GM12878 (cell line): ENCODE results near the gene GON7. TPM values are rescaled to one million over a fixed set of nuclear protein-coding genes. Genes with fewer than 3 reads are reported as not detected.

Experiments used
- ATAC-seq: fragments of 200-7000 bp; cut with Tn5 transposase; 3 replicates; pipeline ENCODE4 v1.9.1; 2020; ENCODE audit warnings: mild to moderate bottlenecking, moderate library complexity
- BruUV-seq: library from RNA; stranded (reverse); fragments of 400-500 nt; replicated peaks from 2 replicates; lab custom pipeline; 2021; lab: Mats Ljungman, UMichigan
- CTCF ChIA-PET: fragments of 300-600 bp; sonication (Branson Sonifier 250); formaldehyde crosslinking; extraction: SDS; loops from one replicate; lab custom pipeline; 2021; ENCODE audit warnings: inconsistent platforms; lab: Yijun Ruan, JAX
- POLR2A ChIA-PET: fragments of 350-600 bp; formaldehyde crosslinking; extraction: SDS; loops from one replicate; lab custom pipeline; 2021; ENCODE audit warnings: inconsistent platforms; lab: Charles Lee
- RAD21 ChIA-PET: fragments of 300-600 bp; sonication (Branson Sonifier 250); formaldehyde crosslinking; loops from one replicate; lab custom pipeline; 2023; ENCODE audit warnings: antibody characterized with exemption; ENCODE audit not compliant: unreplicated experiment; lab: Charles Lee
- SMC1A ChIA-PET: fragments of 300-600 bp; sonication (Branson Sonifier 250); formaldehyde crosslinking; loops from one replicate; lab custom pipeline; 2023; ENCODE audit not compliant: unreplicated experiment, uncharacterized antibody; lab: Charles Lee
- DNase-seq: peaks from one replicate; pipeline ENCODE4 v3.0.0-alpha.2; 2011; ENCODE audit warnings: low read depth, low spot score
- FAIRE-seq: peaks from 3 replicates; lab custom pipeline; 2011; peaks lifted over from hg19 to GRCh38; lab: Jason Lieb, UNC
- H2AFZ ChIP-seq: 2 replicates; pipeline ENCODE4 v1.6.0; 2011; ENCODE audit warnings: low read depth, low read length, control low read depth; ENCODE audit not compliant: control insufficient read depth
- H3K27ac ChIP-seq: 2 replicates; pipeline ENCODE4 v1.5.1; 2011; ENCODE audit warnings: control low read depth; ENCODE audit not compliant: control insufficient read depth, insufficient read depth
- H3K27me3 ChIP-seq, 2 experiments: replicated peaks in 1 of 2; 2 replicates each; pipeline versions ENCODE4 v1.6.0 to v1.6.1; 2011; ENCODE audit warnings: low read length in 1 of 2; ENCODE audit not compliant: control insufficient read depth in 2 of 2, insufficient read depth in 2 of 2
- H3K36me3 ChIP-seq, 2 experiments: 2 replicates each; pipeline ENCODE4 v1.5.1; 2011; ENCODE audit warnings: low read length in 1 of 2; ENCODE audit not compliant: control insufficient read depth in 2 of 2, insufficient read depth in 2 of 2
- H3K4me1 ChIP-seq: 2 replicates; pipeline ENCODE4 v1.6.1; 2011; ENCODE audit warnings: mild to moderate bottlenecking, low read length, moderate library complexity, mixed read lengths; ENCODE audit not compliant: control insufficient read depth, insufficient read depth
- H3K4me2 ChIP-seq: 2 replicates; pipeline ENCODE4 v1.6.0; 2011; ENCODE audit warnings: control low read depth; ENCODE audit not compliant: control insufficient read depth, insufficient read depth
- H3K4me3 ChIP-seq: fragments of 200-600 bp; sonication (generic); 2 replicates; pipeline ENCODE4 v1.5.1; 2016
- H3K79me2 ChIP-seq: 2 replicates; pipeline ENCODE4 v1.6.0; 2011; ENCODE audit warnings: low read length; ENCODE audit not compliant: control insufficient read depth, insufficient read depth
- H3K9ac ChIP-seq: 2 replicates; pipeline ENCODE4 v1.8.0; 2011; ENCODE audit warnings: low read length, control low read depth, mixed read lengths; ENCODE audit not compliant: control insufficient read depth, insufficient read depth
- H3K9me3 ChIP-seq: replicated peaks from 3 replicates; pipeline ENCODE4 v1.5.1; 2011; ENCODE audit warnings: mild to moderate bottlenecking, low read length; ENCODE audit not compliant: control insufficient read depth, insufficient read depth
- H4K20me1 ChIP-seq: 2 replicates; pipeline ENCODE4 v1.6.0; 2011; ENCODE audit not compliant: control insufficient read depth, insufficient read depth
- BCL11A ChIP-seq: IDR thresholded peaks from 2 replicates; pipeline ENCODE4 v1.6.1; 2011; ENCODE audit warnings: low read depth, low read length
- BRCA1 ChIP-seq: IDR thresholded peaks from 2 replicates; pipeline ENCODE4 v1.6.1; 2011; ENCODE audit warnings: low read depth, low read length, improper control_type of control experiment
- CHD2 ChIP-seq: IDR thresholded peaks from 2 replicates; pipeline ENCODE4 v1.6.1; 2011; ENCODE audit warnings: low read depth, low read length, improper control_type of control experiment, borderline replicate concordance
- HCFC1 ChIP-seq: fragments of 150-350 bp; IDR thresholded peaks from 2 replicates; pipeline ENCODE4 v1.6.1; 2014; ENCODE audit warnings: low read length
- IRF5 ChIP-seq: fragments of 450-650 bp; IDR thresholded peaks from 2 replicates; pipeline ENCODE4 v1.6.1; 2017; ENCODE audit warnings: borderline replicate concordance
- KLF5 ChIP-seq: fragments of 450-650 bp; IDR thresholded peaks from 2 replicates; pipeline ENCODE4 v1.6.1; 2014; ENCODE audit warnings: mild to moderate bottlenecking; ENCODE audit not compliant: partially characterized antibody
- NBN ChIP-seq: fragments of 450-650 bp; IDR thresholded peaks from 2 replicates; pipeline ENCODE4 v1.6.1; 2016
- PAX5 ChIP-seq: IDR thresholded peaks from 2 replicates; pipeline ENCODE4 v1.6.1; 2011; ENCODE audit warnings: low read depth, low read length, borderline replicate concordance
- PAX8 ChIP-seq: fragments of 450-650 bp; IDR thresholded peaks from 2 replicates; pipeline ENCODE4 v1.6.1; 2017; ENCODE audit warnings: mild to moderate bottlenecking, moderate library complexity
- RELA ChIP-seq: fragments of 450-650 bp; IDR thresholded peaks from 2 replicates; pipeline ENCODE4 v1.8.0; 2014; ENCODE audit warnings: borderline replicate concordance; ENCODE audit not compliant: partially characterized antibody
- SRF ChIP-seq, 2 experiments: IDR thresholded peaks; 2 replicates each; pipeline ENCODE4 v1.6.1; 2011; ENCODE audit warnings: low read depth in 2 of 2, low read length in 2 of 2, mild to moderate bottlenecking in 1 of 2, moderate library complexity in 1 of 2
- SUZ12 ChIP-seq: fragments of 200-600 bp; sonication (generic); IDR thresholded peaks from one replicate; pipeline ENCODE4 v1.6.1; 2018; ENCODE audit warnings: antibody characterized with exemption, mild to moderate bottlenecking; ENCODE audit not compliant: unreplicated experiment
- TAF1 ChIP-seq: IDR thresholded peaks from 2 replicates; pipeline ENCODE4 v1.6.1; 2011; ENCODE audit warnings: mild to moderate bottlenecking, low read depth, low read length, borderline replicate concordance
- ZBTB40 ChIP-seq: fragments of 450-650 bp; IDR thresholded peaks from 2 replicates; pipeline ENCODE4 v1.6.1; 2016; ENCODE audit warnings: mild to moderate bottlenecking, moderate library complexity, borderline replicate concordance
- ZNF384 ChIP-seq: IDR thresholded peaks from 2 replicates; pipeline ENCODE4 v1.6.1; 2012; ENCODE audit warnings: low read depth, mild to moderate bottlenecking, low read length, improper control_type of control experiment, borderline replicate concordance
- ZZZ3 ChIP-seq: IDR thresholded peaks from 2 replicates; pipeline ENCODE4 v1.6.1; 2011; ENCODE audit warnings: low read depth; ENCODE audit not compliant: control insufficient read depth, insufficient read length
- WGBS: methylation state at CpG from one replicate; pipeline ENCODE4 v1.1.6; 2016; ENCODE audit warnings: low lambda C conversion rate; ENCODE audit not compliant: insufficient replicate concordance, insufficient coverage; ENCODE audit errors: missing lambda C conversion rate; 5-methylcytosine and 5-hydroxymethylcytosine counted together
- in situ Hi-C: fragments of 300-500 bp; cut with MboI; formaldehyde crosslinking; loops from 9 replicates; pipeline ENCODE4 v1.14.3; 2018; ENCODE audit warnings: mixed read lengths
- intact Hi-C: fragments of 100-400 bp; cut with micrococcal nuclease; formaldehyde crosslinking; loops from one replicate; pipeline ENCODE4 v1.14.2; 2022; ENCODE audit not compliant: unreplicated experiment
- polyA plus RNA-seq, 11 experiments: library from polyadenylated mRNA; depleted of rRNA in 4 of 11; unstranded in 6 of 11; stranded (reverse) in 5 of 11; fragments of >200 nt; fragmentation: Nextera tagmentation in 4 of 11; fragmentation: Illumina TruSeq in 1 of 11; extraction: Ambion mirVana in 4 of 11; extraction: Trizol in 1 of 11; gene quantifications; 1 replicate in 1 of 11; 2 replicates in 10 of 11; pipeline versions ENCODE4 v1.2.1 to v1.2.3, GENCODE V29; 2011 to 2016; ENCODE audit warnings: inconsistent platforms in 2 of 11, missing spikeins in 2 of 11, low read depth in 1 of 11
- total RNA-seq, 4 experiments: library from RNA; depleted of rRNA in 3 of 4; stranded (reverse); fragments of >200 nt in 3 of 4; fragmentation: Illumina TruSeq in 1 of 4; extraction: Trizol in 1 of 4; gene quantifications; 2 replicates each; pipeline versions ENCODE4 v1.2.1 to v1.2.3, GENCODE V29; 2013 to 2021

GON7 gene
- total and polyA plus RNA-seq, 10 of the 15 experiments (the other 5 are each of a cell fraction or from before 2014, with no cell fraction given): 21.6 to 59.0 (median 33.0) TPM

- no peak for TF ChIP-seq IRF5
Measured at GRCh38 chr14:93199031-93199430, 7.8 kb downstream of the GON7 start (continued).

- in situ Hi-C loops: no loop called here
- Histone ChIP-seq H3K27ac (no peak overlapping the region), H3K9ac (no peak overlapping the region), H4K20me1 (no peaks in the 10 kb centered on the region; the same call in 1 of the 2 replicates), H2AFZ (no peak overlapping the region), H3K4me2 (no peak overlapping the region), H3K36me3 (no peaks in the 10 kb centered on the region; a peak in 1 of 4 replicates), H3K79me2 (no peaks in the 10 kb centered on the region), H3K4me3 (no peak overlapping the region), H3K4me1 (no peaks in the 10 kb centered on the region), H3K27me3 (no peaks in the 10 kb centered on the region), H3K9me3 (no peaks in the 10 kb centered on the region)
- RAD21 ChIA-PET: interaction anchor here (1.4 to 1.6 kb wide), 2 partner anchors 10 to 56 kb away, joined by 4 to 7 read pairs; no protein-coding TSS in a partner anchor
- POLR2A ChIA-PET: interaction anchor here (0.6 to 1.4 kb wide), 5 partner anchors 8 to 28 kb away, joined by 3 to 6 read pairs (median 3); partner anchors contain the start of genes LYSET and MOAP1
- intact Hi-C loops: no loop called here
- BruUV-seq: no TSS peak
- WGBS: 94% methylated on average over 1 of the region's 1 CpG
- CTCF ChIA-PET: interaction anchor here (0.9 to 3.5 kb wide), 7 partner anchors 9 to 49 kb away, joined by 3 to 17 read pairs (median 4); partner anchors contain the start of genes GON7, LYSET and MOAP1
- ATAC-seq: no peak
- no peak for FAIRE-seq
- SMC1A ChIA-PET: interaction anchor here (0.6 to 2.7 kb wide), 5 partner anchors 8 to 82 kb away, joined by 3 to 27 read pairs (median 5); partner anchors contain the start of genes GON7 and UBR7
- DNase-seq: no peak
- TF ChIP-seq ZNF384 (no peak), SRF (IDR thresholded peaks at IDR 0.05; ENCODE audit: low read depth in 2 of 2, low read length in 2 of 2) (no peak), BRCA1 (no peak), BCL11A (no peak), NBN (no peak), PAX8 (no peak), PAX5 (no peak), TAF1 (no peak), SUZ12 (no peak), CHD2 (no peak), HCFC1 (no peak), ZZZ3 (no peak), KLF5 (no peak), ZBTB40 (no peak), RELA (no peak)
Measured at GRCh38 chr14:93195316-93195999, 11.4 kb downstream of the GON7 start.
